B cell (primary cell): ENCODE data around the gene SLC2A9. TPM values are rescaled to one million over a fixed set of nuclear protein-coding genes. Genes with fewer than 3 reads are reported as not detected.

Experiments
- ATAC-seq: fragments of 200-7000 bp; cut with Tn5 transposase; one replicate; pipeline ENCODE4 v1.10.0; 2021; ENCODE audit warnings: low read depth, mild to moderate bottlenecking, moderate number of reproducible peaks, moderate library complexity
- CTCF ChIA-PET: fragments of 350-600 bp; sonication (Branson Sonifier 250); formaldehyde crosslinking; loops from one replicate; lab custom pipeline; 2021; ENCODE audit warnings: antibody characterized with exemption, inconsistent platforms; lab: Charles Lee
- POLR2A ChIA-PET: fragments of 350-600 bp; sonication (Branson Sonifier 250); formaldehyde crosslinking; loops from one replicate; lab custom pipeline; 2021; ENCODE audit warnings: antibody characterized with exemption; lab: Charles Lee
- DNase-seq: peaks from one replicate; pipeline ENCODE4 v3.0.0; 2013
- H2AFZ ChIP-seq: 2 replicates; pipeline ENCODE4 v1.6.1; 2012; ENCODE audit warnings: mild to moderate bottlenecking, low read depth, low read length; ENCODE audit not compliant: insufficient read depth, poor library complexity, severe bottlenecking
- H3K27ac ChIP-seq, 2 donors: 1 replicate in 1 of 2; 2 replicates in 1 of 2; pipeline ENCODE4 v1.5.1; 2012 to 2013; ENCODE audit warnings: low read length in 2 of 2, mild to moderate bottlenecking in 2 of 2, moderate library complexity in 1 of 2
- H3K27me3 ChIP-seq, 4 experiments: fragments of 200-600 bp in 1 of 4; sonication (generic) in 1 of 4; replicated peaks in 1 of 4; 1 replicate in 2 of 4; 2 replicates in 2 of 4; pipeline versions ENCODE4 v1.6.1 to v1.7.0; 2013 to 2016; ENCODE audit warnings: low read length in 3 of 4, mild to moderate bottlenecking in 2 of 4, mixed read lengths in 1 of 4, moderate library complexity in 1 of 4; ENCODE audit not compliant: insufficient read depth in 4 of 4, control insufficient read depth in 3 of 4; ENCODE audit errors: control extremely low read depth in 1 of 4
- H3K36me3 ChIP-seq, 2 experiments: replicated peaks in 1 of 2; 1 replicate in 1 of 2; 2 replicates in 1 of 2; pipeline versions ENCODE4 v1.6.1 to v1.7.1; 2013; ENCODE audit warnings: low read length in 1 of 2; ENCODE audit not compliant: insufficient read depth in 2 of 2, control insufficient read depth in 1 of 2; ENCODE audit errors: control extremely low read depth in 1 of 2, extremely low read depth in 1 of 2
- H3K4me1 ChIP-seq, 2 donors: fragments of 200-600 bp in 1 of 2; sonication (generic) in 1 of 2; 1 replicate in 1 of 2; 2 replicates in 1 of 2; pipeline versions ENCODE4 v1.5.1 to v1.6.1; 2013 to 2017; ENCODE audit warnings: low read length in 2 of 2; ENCODE audit not compliant: control insufficient read depth in 2 of 2, insufficient read depth in 2 of 2
- H3K4me2 ChIP-seq: replicated peaks from 2 replicates; pipeline ENCODE3; 2012; ENCODE audit warnings: mild to moderate bottlenecking, low read depth, low read length; ENCODE audit not compliant: poor library complexity, severe bottlenecking
- H3K4me3 ChIP-seq, 5 experiments: fragments of 200-600 bp in 1 of 5; sonication (generic) in 1 of 5; 1 replicate in 3 of 5; 2 replicates in 2 of 5; pipeline versions ENCODE4 v1.5.1 to v1.7.0; 2011 to 2016; ENCODE audit warnings: low read length in 4 of 5, mild to moderate bottlenecking in 4 of 5, low read depth in 2 of 5, control low read depth in 1 of 5, moderate library complexity in 1 of 5; ENCODE audit not compliant: insufficient read depth in 1 of 5; ENCODE audit errors: control extremely low read depth in 1 of 5, extremely low read depth in 1 of 5
- H3K79me2 ChIP-seq: fragments of 200-600 bp; sonication (generic); one replicate; pipeline ENCODE4 v1.6.0; 2016; ENCODE audit warnings: low read length; ENCODE audit not compliant: control insufficient read depth, insufficient read depth
- H3K9ac ChIP-seq: fragments of 200-600 bp; sonication (generic); 2 replicates; pipeline ENCODE4 v1.6.1; 2017; ENCODE audit warnings: mild to moderate bottlenecking, low read length, moderate library complexity
- H3K9me3 ChIP-seq, 3 donors: one replicate each; pipeline versions ENCODE4 v1.6.1 to v1.7.1; 2013; ENCODE audit warnings: low read length in 2 of 3; ENCODE audit not compliant: control insufficient read depth in 2 of 3, insufficient read depth in 1 of 3; ENCODE audit errors: control extremely low read depth in 1 of 3
- H4K20me1 ChIP-seq: 2 replicates; pipeline ENCODE4 v1.6.0; 2012; ENCODE audit warnings: mild to moderate bottlenecking, low read length; ENCODE audit not compliant: insufficient read depth, control insufficient read depth, poor library complexity, severe bottlenecking
- H3K27ac Mint-ChIP-seq: one replicate; pipeline ENCODE4 v1.8.0; 2021; ENCODE audit warnings: mixed read lengths
- H3K27me3 Mint-ChIP-seq: one replicate; pipeline ENCODE4 v1.8.0; 2021; ENCODE audit warnings: mixed read lengths
- H3K4me1 Mint-ChIP-seq: one replicate; pipeline ENCODE4 v1.8.0; 2021; ENCODE audit warnings: mixed read lengths
- H3K4me3 Mint-ChIP-seq: one replicate; pipeline ENCODE4 v1.8.0; 2021; ENCODE audit warnings: mixed read lengths
- H3K9me3 Mint-ChIP-seq: one replicate; pipeline ENCODE4 v1.8.0; 2022; ENCODE audit warnings: mixed read lengths; ENCODE audit not compliant: insufficient read depth
- EZH2 ChIP-seq: IDR thresholded peaks from 2 replicates; pipeline ENCODE4 v1.6.1; 2012; ENCODE audit warnings: borderline replicate concordance, low read depth, mild to moderate bottlenecking, moderate library complexity, low read length; ENCODE audit not compliant: insufficient read depth, poor library complexity, severe bottlenecking
- WGBS: methylation state at CpG from one replicate; pipeline ENCODE4 v1.1.5; 2013; ENCODE audit warnings: missing lambda C conversion rate; ENCODE audit not compliant: insufficient coverage; 5-methylcytosine and 5-hydroxymethylcytosine counted together
- intact Hi-C: fragments of 100-400 bp; cut with micrococcal nuclease; formaldehyde crosslinking; loops from one replicate; pipeline ENCODE4 v1.10.0; 2022
- polyA plus RNA-seq: library from polyadenylated mRNA; depleted of rRNA; stranded (reverse); fragments of >200 nt; gene quantifications from 2 replicates; pipeline ENCODE4 v1.2.3, GENCODE V29; 2012
- total RNA-seq, 2 donors: library from RNA; stranded (reverse); fragments of 120-200 nt in 1 of 2; gene quantifications; 1 replicate in 1 of 2; 2 replicates in 1 of 2; pipeline versions ENCODE4 v1.2.3 to v1.2.4, GENCODE V29; 2013 to 2022
- TF ChIP-seq, protein P1 (sequence below): fragments of 200-600 bp; IDR thresholded peaks from one replicate; pipeline ENCODE4 v1.8.0; 2022; ENCODE audit warnings: antibody characterized with exemption, mild to moderate bottlenecking

The SLC2A9 gene
- total and polyA plus RNA-seq, 2 donors (not counting 1 experiment from before 2014, with no cell fraction given): 0.89 to 2.1 TPM

GRCh38 chr4:10025230-10025806 lies 4.0 kb upstream of the SLC2A9 start:
- Histone ChIP-seq H2AFZ (no peak overlapping the region), H3K4me3 (no peak overlapping the region), H3K9me3 (no peaks in the 10 kb centered on the region), H3K36me3 (no peaks in the 10 kb centered on the region), H3K4me1 (peaks cover 16 to 28% of the 10 kb centered on the region in 2 donors), H3K27me3 (no peaks in the 10 kb centered on the region), H4K20me1 (no peaks in the 10 kb centered on the region), H3K9ac (no peak overlapping the region), H3K79me2 (no peaks in the 10 kb centered on the region), H3K4me2 (no peak overlapping the region), H3K27ac (no peak overlapping the region)
- Mint-ChIP-seq H3K4me1 (peaks cover 30% of the 10 kb centered on the region), H3K4me3 (no peak overlapping the region), H3K27ac (no peak overlapping the region), H3K9me3 (no peaks in the 10 kb centered on the region), H3K27me3 (peaks cover 9% of the 10 kb centered on the region)
- CTCF ChIA-PET: interaction anchor here (1.1 kb wide), 1 partner anchor 11 kb away, joined by 3 read pairs; no protein-coding TSS in a partner anchor
- TF ChIP-seq EZH2: no peak
- TF ChIP-seq, protein P1, sequence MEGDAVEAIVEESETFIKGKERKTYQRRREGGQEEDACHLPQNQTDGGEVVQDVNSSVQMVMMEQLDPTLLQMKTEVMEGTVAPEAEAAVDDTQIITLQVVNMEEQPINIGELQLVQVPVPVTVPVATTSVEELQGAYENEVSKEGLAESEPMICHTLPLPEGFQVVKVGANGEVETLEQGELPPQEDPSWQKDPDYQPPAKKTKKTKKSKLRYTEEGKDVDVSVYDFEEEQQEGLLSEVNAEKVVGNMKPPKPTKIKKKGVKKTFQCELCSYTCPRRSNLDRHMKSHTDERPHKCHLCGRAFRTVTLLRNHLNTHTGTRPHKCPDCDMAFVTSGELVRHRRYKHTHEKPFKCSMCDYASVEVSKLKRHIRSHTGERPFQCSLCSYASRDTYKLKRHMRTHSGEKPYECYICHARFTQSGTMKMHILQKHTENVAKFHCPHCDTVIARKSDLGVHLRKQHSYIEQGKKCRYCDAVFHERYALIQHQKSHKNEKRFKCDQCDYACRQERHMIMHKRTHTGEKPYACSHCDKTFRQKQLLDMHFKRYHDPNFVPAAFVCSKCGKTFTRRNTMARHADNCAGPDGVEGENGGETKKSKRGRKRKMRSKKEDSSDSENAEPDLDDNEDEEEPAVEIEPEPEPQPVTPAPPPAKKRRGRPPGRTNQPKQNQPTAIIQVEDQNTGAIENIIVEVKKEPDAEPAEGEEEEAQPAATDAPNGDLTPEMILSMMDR: no peak
- WGBS: 83% methylated on average over 1 of the region's 3 CpGs
- POLR2A ChIA-PET: no interaction called here
- DNase-seq (no peak), ATAC-seq (no peak)
- intact Hi-C loops: no loop called here

DNA sequence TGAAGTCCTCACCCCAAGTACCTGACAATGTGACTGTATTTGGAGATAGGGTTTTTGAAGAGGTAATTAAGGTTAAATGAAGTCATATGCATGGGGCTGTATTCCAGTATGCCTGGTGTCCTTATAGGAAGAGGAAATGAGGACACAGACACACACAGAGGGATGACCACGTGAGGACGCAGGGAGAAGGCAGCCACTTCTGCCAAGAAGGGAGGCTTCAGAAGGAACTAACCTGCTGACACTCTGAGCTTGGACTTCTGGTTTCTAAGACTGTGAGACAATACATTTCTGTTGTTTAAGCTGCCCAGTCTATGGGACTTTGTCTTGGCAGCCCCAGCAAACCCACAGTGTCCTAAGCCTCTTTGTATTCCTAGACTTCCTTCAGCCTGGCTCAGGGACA lies 3.0 kb upstream of the SLC2A9 start:
- H3K4me2 ChIP-seq: no peak overlapping the region
- no peak overlapping the region for H2AFZ ChIP-seq
- H3K4me1 ChIP-seq: peaks cover 20 to 31% of the 10 kb centered on the region in 2 donors
- POLR2A ChIA-PET: no interaction called here
- no peaks in the 10 kb centered on the region for H3K27me3 ChIP-seq
- TF ChIP-seq, protein P1: no peak
- TF ChIP-seq EZH2: no peak
- H3K9me3 ChIP-seq: peaks cover 0 to 2% (median 0%) of the 10 kb centered on the region in 3 donors
- DNase-seq (no peak), ATAC-seq (no peak)
- no peaks in the 10 kb centered on the region for H4K20me1 ChIP-seq
- intact Hi-C loops: no loop called here
- Mint-ChIP-seq H3K9me3 (no peaks in the 10 kb centered on the region), H3K4me3 (no peak overlapping the region), H3K27ac (peak overlapping the region; percentile 27), H3K4me1 (peaks cover 39% of the 10 kb centered on the region), H3K27me3 (peaks cover 9% of the 10 kb centered on the region)
- H3K27ac ChIP-seq: no peak overlapping the region
- CTCF ChIA-PET: no interaction called here
- no peak overlapping the region for H3K9ac ChIP-seq
- WGBS: 100% methylated on average over 2 of the region's 2 CpGs
- H3K79me2 ChIP-seq: no peaks in the 10 kb centered on the region
- H3K4me3 ChIP-seq: no peak overlapping the region
- H3K36me3 ChIP-seq: no peaks in the 10 kb centered on the region
